Urothelium cell line (cell line): ENCODE results near the gene USP15.

Source experiments
- DNase-seq: peaks from one replicate; pipeline ENCODE4 v3.0.0; 2011; ENCODE audit warnings: low spot score, mixed read lengths
- FAIRE-seq: peaks from 2 replicates; lab custom pipeline; 2011; peaks lifted over from hg19 to GRCh38; lab: Jason Lieb, UNC

USP15 gene

GRCh38 chr12:62259993-62260732, at the start of gene USP15:
TSS of gene USP15 (plus strand) at chr12:62260404. CDS start at chr12:62260415, 11 bp downstream.
- no peak for FAIRE-seq
- DNase-seq = peak; percentile 93

- peak; percentile 31 for DNase-seq
- no peak for FAIRE-seq
Observed at GRCh38 chr12:62210422-62210821, 49.8 kb upstream of the USP15 start.

- FAIRE-seq (no peak), DNase-seq (no peak)
Observed at GRCh38 chr12:62211510-62211909, 48.7 kb upstream of the USP15 start.

GRCh38 chr12:62214846-62215245, 45.4 kb upstream of the USP15 start:
- no peak for DNase-seq
- no peak for FAIRE-seq

GRCh38 chr12:62215506-62215905, 44.7 kb upstream of the USP15 start:
- DNase-seq (no peak), FAIRE-seq (no peak)

GRCh38 chr12:62217466-62218194, 42.6 kb upstream of the USP15 start:
- no peak for FAIRE-seq
- DNase-seq = no peak

GRCh38 chr12:62221107-62221506, 39.1 kb upstream of the USP15 start:
- DNase-seq (no peak), FAIRE-seq (no peak)

GRCh38 chr12:62224601-62225000, 35.6 kb upstream of the USP15 start:
- no peak for FAIRE-seq

GRCh38 chr12:62227091-62227490, 33.1 kb upstream of the USP15 start:
- no peak for FAIRE-seq
- DNase-seq = no peak

More at GRCh38 chr12:62224601-62225000, 35.6 kb upstream of the USP15 start:
- no peak for DNase-seq

GRCh38 chr12:62230652-62231051, 29.6 kb upstream of the USP15 start:
- DNase-seq = no peak
- no peak for FAIRE-seq

GRCh38 chr12:62232143-62232729, 28.0 kb upstream of the USP15 start:
- DNase-seq = no peak
- FAIRE-seq = no peak

- DNase-seq (no peak), FAIRE-seq (no peak)
Observed at GRCh38 chr12:62233805-62234204, 26.4 kb upstream of the USP15 start.

GRCh38 chr12:62239571-62239970, 20.6 kb upstream of the USP15 start:
- no peak for DNase-seq
- no peak for FAIRE-seq

- FAIRE-seq = no peak
- no peak for DNase-seq
Observed at GRCh38 chr12:62247281-62248045, 12.7 kb upstream of the USP15 start.

GRCh38 chr12:62248873-62249272, 11.3 kb upstream of the USP15 start:
- FAIRE-seq (no peak), DNase-seq (no peak)

- FAIRE-seq = no peak
- no peak for DNase-seq
Observed at GRCh38 chr12:62249419-62249818, 10.8 kb upstream of the USP15 start.

- DNase-seq (no peak), FAIRE-seq (no peak)
Observed at GRCh38 chr12:62250671-62251608, 9.3 kb upstream of the USP15 start.

- FAIRE-seq = no peak
- no peak for DNase-seq
Observed at GRCh38 chr12:62251609-62251958, 8.6 kb upstream of the USP15 start.

GRCh38 chr12:62252576-62252975, 7.6 kb upstream of the USP15 start:
- FAIRE-seq = no peak
- DNase-seq = no peak

GRCh38 chr12:62254967-62255366, 5.2 kb upstream of the USP15 start:
- DNase-seq (no peak), FAIRE-seq (no peak)
